Measurements from ENCODE around the gene GRIN1.

Gene GRIN1

DNA sequence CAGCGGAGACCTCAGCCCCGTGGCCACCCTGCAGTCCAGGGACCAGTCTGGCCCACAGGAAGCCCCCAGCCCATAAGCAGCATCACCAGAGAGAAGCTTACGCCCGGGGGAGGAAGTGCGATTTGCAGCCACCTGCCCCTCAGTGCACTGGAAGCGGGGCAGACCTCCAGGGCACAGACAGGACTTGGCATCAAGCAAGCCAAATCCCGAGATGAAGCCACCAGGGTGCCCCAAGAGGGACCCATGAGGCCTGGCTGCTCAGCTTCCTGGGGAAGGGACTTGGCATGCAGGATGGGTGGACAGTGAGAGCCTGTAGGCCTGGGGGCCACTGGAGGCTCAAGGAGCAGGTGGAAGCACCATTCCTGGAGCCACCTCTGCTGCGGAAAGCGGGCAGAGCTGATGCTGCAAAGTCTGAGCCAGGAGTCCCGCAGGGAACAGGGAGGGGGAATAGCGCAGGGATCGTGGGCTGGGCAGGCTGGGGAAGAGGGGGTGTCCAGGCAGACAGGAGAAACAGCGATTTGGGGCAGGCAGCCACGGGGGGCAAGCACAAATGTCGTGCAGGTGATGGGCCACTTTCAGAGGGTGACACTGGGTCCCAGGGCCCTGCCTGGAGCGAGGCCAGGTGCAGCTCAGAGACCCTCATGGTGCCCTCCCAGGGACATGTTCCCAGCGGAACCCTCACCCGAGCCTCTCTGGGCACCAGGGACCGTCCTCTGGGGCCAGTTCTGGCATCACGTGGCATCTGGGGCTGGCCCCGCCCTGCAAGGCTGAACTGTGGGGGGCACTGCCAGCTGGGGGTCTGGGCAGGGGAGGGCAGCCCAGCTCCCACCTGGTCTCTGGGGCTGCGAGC is 27.7 kb downstream of the GRIN1 start:
- DNase-seq, result no peak

DNA sequence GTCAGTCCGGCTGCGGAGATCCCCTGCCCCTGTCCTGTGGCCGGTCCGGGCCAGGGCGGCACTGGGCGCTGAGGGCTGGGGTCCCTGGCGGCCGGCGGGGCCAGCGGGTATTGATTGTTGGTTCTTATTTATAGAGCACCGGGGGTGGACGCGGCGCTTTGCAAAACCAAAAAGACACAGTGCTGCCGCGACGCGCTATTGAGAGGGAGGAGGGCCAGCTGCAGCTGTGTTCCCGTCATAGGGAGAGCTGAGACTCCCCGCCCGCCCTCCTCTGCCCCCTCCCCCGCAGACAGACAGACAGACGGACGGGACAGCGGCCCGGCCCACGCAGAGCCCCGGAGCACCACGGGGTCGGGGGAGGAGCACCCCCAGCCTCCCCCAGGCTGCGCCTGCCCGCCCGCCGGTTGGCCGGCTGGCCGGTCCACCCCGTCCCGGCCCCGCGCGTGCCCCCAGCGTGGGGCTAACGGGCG is 28.4 kb downstream of the GRIN1 start:
- no peak for DNase-seq

DNA sequence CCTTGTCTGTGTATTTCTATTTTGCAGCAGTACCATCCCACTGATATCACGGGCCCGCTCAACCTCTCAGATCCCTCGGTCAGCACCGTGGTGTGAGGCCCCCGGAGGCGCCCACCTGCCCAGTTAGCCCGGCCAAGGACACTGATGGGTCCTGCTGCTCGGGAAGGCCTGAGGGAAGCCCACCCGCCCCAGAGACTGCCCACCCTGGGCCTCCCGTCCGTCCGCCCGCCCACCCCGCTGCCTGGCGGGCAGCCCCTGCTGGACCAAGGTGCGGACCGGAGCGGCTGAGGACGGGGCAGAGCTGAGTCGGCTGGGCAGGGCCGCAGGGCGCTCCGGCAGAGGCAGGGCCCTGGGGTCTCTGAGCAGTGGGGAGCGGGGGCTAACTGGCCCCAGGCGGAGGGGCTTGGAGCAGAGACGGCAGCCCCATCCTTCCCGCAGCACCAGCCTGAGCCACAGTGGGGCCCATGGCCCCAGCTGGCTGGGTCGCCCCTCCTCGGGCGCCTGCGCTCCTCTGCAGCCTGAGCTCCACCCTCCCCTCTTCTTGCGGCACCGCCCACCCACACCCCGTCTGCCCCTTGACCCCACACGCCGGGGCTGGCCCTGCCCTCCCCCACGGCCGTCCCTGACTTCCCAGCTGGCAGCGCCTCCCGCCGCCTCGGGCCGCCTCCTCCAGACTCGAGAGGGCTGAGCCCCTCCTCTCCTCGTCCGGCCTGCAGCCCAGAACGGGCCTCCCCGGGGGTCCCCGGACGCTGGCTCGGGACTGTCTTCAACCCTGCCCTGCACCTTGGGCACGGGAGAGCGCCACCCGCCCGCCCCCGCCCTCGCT is 29.0 kb downstream of the GRIN1 start:
- DNase-seq, result peak; percentile 60

- no peak for DNase-seq
These were observed 29.6 kb downstream of the GRIN1 start for GRCh38 chr9:137168573-137168903.

DNA sequence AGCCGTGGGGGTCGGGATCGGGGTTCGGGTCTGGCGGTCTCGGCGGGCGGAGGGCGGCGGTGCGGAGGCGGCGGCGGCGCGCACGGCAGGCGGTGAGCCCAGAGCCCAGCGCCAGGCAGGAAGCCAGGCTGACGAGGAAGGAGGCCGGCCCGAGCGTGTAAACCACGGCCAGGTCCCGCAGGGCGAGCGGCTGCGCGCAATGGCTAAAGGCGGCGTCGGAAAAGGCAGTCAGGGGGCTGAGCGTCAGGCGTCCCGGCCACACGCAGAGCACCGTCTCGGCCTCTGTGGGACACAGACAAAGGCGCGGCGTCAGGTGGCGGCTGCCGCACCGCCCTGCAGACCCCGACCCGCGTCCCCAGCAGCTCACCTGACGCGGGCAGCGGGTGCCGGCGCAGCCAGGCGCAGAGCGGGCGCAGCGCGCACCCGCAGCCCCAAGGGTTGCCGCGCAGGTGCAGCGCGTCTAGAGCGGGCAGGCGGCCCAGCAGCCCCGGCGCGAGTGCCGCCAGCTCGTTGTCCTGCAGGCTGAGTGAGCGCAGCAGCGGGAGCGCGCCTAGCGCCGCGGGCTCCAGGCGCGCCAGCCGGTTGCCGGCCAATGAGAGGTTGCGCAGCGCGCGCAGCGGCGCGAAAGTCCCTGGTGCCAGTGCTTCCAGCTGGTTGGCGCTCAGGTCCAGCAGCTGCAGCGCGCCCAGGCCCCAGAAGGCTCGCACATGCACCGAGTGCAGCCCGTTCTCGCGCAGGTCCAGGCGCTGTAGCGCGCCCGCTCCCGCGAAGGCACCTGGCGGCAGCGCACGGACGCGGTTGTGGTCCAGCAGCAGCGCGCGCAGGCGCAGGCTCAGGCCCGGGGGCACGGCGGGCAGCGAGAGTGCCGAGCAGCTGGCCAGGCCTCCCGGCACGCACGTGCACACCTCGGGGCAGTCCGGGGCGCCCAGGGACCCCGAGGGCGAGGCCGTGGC is 30.2 kb downstream of the GRIN1 start:
- DNase-seq, result peak; percentile 83

GRCh38 chr9:137169896-137170358 is 31.0 kb downstream of the GRIN1 start, which contains the start of gene LRRC26:
Gene LRRC26 (minus strand): TSS chr9:137170051. CDS start chr9:137169943, 108 bp downstream.
- DNase-seq, result no peak

DNA sequence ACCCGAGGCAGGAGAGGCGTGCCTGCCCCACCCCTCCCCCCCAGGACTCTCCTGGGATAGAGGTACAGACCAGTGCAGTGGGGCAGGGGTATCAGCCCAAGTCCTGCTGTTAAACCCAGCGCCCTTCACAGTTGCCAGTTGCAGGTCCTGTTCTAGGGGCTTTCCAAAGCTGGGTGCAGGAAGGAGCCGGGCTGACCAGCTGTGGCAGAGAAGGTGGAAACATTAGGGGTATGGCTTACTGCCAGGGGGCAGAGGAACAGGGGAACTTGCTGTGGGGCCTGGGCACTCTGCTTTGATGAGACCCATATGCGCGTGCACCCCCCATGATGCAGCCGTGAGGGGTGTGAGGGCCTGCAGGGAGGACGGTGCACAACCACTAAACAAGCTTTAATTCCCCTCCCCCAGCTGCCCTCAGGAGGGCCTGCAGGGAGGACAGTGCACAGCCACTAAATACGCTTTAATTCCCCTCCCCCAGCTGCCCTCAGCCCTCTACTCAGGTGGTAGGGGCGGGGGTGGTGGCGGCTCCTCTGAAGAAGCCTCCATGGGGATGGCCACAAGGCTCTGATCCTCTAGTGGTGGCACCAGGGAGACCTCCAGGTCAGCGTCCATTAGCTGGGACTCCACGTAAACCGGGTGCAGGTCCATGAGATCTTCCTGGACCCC is 31.7 kb downstream of the GRIN1 start:
- no peak for DNase-seq

DNA sequence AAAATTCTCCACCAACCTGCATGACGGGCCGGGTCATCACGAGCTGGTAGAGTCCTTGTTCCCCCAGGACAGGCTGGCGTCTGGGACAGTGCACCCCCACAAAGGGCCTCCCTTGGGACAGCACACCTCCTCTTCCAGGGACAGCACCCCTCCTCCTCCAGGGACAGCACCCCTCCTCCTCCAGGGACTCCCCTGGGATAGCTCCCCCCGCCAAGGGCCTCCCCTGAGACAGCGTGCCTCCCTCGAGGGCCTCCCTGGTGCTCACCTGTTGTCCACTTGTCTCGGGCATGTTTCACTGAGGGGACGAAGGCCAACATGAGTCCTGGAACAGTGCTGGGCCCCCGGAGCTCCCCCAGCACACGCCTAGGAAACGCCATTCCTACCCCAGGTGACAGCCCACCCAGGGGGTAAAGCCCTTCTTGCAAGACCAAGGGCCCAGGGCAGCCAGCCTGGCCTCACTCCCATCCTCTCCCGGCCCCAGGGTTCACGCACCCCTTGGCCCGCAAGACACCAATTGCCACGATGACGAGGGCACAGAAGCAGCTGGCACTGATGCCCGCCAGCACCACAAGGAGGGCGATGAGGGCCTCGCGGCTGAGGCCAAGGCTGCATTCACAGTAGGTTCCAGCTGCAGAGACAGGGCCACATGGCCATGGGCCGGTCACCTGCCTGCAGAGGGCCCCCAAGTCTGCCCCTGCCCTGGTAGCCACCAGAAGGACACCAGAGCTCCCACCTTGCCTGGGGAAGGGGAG is 32.4 kb downstream of the GRIN1 start:
- DNase-seq, result no peak

DNA sequence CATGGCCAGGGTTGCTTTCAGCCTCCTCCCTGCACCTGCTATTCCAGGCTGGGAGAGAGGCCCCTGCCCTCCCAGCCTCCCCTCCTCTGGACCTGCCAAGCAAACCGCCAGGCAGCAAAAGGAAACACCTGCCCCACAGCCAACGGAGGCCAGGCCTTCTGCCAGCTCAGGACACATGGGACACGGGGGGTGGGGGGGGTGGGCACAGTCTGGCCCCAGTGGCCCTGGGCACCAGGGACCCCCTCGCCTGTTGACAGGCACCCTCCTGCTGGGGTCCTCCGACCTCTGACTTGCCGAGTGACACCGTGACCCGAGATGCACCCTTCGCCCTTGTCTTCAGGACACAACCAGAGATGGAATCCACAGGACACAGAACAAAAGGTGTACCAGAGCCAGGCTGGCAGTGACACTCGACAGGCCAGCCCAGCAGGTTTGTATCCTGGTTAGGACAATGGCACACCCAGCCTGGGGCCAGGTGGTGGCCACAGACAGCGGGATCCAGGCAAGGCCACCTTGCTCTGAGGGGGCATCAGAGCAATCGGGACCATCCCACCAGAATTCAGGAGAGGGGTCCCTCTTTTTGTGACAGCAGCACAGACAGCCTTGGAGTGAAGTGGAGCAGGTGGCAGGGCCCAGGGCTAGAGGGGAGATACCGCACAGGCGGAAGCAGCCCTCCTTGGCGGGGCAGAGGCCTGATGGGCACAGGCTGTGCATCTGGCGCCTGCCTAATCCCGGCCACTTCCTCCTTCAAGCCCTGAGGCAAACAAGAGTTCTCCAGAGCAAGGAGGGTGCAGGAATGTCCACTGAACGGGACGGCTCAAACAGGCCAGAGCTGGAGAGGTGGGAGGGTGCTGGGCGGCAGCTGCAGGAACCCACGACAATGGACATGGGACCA is 34.2 kb downstream of the GRIN1 start:
- DNase-seq, result no peak

DNA sequence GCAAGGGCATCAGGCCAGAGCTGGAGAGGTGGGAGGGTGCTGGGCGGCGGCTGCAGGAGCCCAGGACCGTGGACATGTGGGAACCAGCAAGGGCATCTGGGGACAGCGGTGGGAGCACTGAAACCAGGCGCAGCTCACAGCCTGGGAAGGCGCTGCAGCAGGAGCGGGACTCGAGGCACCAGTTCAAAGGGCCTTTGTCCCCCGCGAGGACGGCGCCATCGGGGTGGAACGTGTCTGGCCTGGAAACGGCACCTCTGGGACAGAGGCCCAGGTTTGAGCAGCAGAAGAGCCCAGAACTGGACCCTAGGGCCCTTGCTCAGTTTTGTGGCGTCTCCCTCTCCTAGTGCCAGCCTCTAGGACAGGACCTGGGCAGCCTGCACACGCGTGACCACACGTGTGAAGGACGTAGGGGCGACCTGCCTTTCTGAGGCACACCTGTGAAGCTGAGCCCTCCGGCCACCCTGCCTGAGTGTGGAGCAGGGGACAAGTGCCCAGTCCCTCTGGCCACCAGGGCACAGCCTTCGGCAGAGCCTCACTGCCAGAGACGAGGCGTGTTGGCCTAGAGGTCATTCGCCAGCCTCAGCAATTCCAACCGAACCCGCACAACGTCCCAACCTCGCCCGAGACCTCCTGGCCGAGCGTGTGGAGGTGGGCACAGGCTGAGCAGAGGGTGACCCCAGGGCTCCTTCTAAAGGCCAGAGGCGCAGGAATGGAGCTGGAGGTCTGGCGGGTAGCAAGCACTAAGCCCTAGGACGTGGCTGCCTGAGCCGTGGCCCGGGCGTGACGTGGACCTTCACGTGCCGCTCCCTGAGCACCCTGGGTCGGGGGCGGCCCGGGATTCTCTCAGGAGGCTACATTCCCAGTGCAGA is 35.1 kb downstream of the GRIN1 start:
- DNase-seq, result no peak

DNA sequence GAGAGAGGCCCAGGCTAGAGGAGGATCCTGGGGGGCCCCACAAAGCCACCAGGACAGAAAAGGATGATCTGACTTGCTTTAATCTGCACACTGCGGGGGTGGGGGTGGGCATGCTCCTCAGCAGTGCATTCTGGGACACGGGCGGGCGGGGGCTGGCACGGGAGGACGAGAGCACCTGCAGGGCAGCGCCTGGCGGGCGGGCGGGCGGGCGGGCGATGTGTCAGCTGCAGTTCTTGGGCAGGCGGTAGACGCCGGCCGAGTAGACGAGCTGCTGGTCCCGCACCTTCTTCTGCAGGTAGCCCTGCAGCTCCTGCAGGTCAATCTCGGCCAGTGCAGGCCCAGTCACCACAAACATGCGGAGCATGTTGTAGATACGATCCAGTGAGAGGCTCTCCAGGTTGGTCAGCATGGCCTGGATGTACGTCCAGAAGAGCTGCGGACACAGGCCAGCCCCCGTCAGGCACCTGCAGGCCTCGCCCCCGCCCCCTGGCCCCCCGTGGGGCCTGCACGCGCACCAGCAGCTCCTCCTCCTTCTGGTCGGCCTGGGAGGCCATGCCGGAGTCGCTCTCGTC is 35.9 kb downstream of the GRIN1 start:
- no peak for DNase-seq

- DNase-seq, result no peak
These were observed 36.5 kb downstream of the GRIN1 start for GRCh38 chr9:137175345-137175961.

GRCh38 chr9:137176302-137177182 is 37.6 kb downstream of the GRIN1 start:
- DNase-seq, result peak; percentile 37

- no peak for DNase-seq
These were observed 39.4 kb downstream of the GRIN1 start for GRCh38 chr9:137178201-137178938.

GRCh38 chr9:137178939-137179630 is 40.1 kb downstream of the GRIN1 start:
- DNase-seq, result no peak

DNA sequence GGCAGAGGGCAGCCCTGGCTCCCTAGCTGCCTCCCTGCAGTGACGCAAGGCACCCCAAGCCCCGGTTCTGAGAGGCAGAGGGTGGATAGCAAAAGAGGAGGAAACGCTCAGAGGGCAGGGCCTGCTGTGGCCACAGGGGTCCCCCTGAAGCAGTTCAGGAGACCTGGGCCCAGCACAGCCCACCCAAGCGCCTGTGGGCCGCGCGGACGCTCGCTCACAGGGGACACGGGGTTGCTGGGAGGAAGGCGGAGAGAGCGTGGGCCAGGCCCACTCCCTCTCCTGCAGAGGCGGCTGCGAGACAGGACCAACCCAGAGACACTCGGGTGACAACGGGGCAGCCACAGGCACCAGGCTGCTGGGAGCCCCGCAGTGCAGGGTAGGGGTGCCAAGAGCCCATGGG is 40.8 kb downstream of the GRIN1 start:
- DNase-seq, result no peak

Data from NCI-H1105 treated with DMSO at 0.1 percent for 48 hours (cell line).